ENCODE measurements around the gene DLL4. TPM values are rescaled to one million over a fixed set of nuclear protein-coding genes. Genes with fewer than 3 reads are reported as not detected.

Gene DLL4
- total RNA-seq, 1 donor: 0.09 TPM

DNA sequence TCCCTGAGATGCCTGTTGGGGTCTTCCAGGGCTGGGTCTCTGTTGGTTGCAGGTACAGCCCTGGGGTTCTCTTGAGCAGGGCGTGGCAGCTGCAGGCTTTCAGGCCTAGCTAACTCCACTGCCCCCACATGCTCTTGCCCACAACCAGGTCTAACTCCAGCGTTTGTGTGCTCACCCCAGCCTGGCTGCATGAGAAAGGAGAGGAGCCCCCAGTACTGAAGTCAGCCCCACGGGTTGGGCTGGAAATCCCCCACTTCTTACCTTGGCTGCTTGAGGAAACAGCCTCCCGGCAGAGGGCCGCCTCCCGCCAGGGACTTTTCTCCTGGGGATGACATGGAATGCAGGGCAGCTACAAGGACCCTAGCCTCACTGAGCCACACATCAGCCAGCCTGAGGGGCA, 16.7 kb upstream of the DLL4 start:
- TF ChIP-seq, protein P1, sequence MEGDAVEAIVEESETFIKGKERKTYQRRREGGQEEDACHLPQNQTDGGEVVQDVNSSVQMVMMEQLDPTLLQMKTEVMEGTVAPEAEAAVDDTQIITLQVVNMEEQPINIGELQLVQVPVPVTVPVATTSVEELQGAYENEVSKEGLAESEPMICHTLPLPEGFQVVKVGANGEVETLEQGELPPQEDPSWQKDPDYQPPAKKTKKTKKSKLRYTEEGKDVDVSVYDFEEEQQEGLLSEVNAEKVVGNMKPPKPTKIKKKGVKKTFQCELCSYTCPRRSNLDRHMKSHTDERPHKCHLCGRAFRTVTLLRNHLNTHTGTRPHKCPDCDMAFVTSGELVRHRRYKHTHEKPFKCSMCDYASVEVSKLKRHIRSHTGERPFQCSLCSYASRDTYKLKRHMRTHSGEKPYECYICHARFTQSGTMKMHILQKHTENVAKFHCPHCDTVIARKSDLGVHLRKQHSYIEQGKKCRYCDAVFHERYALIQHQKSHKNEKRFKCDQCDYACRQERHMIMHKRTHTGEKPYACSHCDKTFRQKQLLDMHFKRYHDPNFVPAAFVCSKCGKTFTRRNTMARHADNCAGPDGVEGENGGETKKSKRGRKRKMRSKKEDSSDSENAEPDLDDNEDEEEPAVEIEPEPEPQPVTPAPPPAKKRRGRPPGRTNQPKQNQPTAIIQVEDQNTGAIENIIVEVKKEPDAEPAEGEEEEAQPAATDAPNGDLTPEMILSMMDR (IDR thresholded peaks at IDR 0.05; ENCODE audit: insufficient read depth, low read length): no peak
- DNase-seq (ENCODE audit: low read depth): no peak
- no peak overlapping the region for H3K4me3 ChIP-seq (ENCODE audit: low read depth, low read length)

DNA sequence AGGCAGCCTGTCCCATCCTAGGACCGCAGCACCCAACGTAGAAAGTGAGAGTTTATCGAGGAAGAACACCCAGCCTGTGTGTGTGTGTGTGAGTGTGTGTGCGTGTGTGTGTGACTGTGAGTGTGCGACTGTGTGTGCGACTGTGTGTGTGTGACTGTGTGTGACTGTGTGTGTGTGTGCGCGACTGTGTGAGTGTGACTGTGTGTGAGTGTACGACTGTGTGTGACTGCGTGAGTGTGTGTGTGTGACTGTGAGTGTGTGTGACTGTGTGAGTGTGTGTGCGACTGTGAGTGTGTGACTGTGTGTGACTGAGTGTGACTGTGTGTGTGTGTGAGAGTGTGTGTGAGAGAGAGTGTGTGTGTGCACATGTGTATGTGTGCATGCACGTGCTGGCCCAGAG, 15.1 kb upstream of the DLL4 start:
- H3K4me3 ChIP-seq (ENCODE audit: low read depth, low read length): no peak overlapping the region
- no peak for DNase-seq (ENCODE audit: low read depth)
- TF ChIP-seq, protein P1 (IDR thresholded peaks at IDR 0.05; ENCODE audit: insufficient read depth, low read length): no peak

DNA sequence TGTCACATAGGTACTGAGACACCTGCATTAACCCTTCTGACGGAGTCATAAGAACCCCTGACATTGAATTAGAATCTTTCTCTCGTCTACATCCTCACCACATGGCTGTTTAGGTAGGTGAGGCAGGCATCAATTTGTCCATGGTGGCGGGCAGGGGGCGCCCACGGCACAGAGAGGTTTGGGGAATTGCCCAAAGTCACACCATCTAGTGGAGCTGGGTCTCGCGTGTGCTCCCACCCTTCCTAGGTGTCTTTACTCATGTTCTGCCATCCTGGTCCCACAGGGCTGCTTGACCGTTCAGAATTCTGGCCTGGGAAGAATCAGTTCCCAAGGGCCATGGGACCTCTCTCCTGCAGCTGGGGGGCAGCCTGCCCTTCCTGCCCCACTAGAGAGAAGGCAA, 14.7 kb upstream of the DLL4 start:
- TF ChIP-seq, protein P1 (IDR thresholded peaks at IDR 0.05; ENCODE audit: insufficient read depth, low read length): no peak
- H3K4me3 ChIP-seq (ENCODE audit: low read depth, low read length): no peak overlapping the region
- no peak for DNase-seq (ENCODE audit: low read depth)

DNA sequence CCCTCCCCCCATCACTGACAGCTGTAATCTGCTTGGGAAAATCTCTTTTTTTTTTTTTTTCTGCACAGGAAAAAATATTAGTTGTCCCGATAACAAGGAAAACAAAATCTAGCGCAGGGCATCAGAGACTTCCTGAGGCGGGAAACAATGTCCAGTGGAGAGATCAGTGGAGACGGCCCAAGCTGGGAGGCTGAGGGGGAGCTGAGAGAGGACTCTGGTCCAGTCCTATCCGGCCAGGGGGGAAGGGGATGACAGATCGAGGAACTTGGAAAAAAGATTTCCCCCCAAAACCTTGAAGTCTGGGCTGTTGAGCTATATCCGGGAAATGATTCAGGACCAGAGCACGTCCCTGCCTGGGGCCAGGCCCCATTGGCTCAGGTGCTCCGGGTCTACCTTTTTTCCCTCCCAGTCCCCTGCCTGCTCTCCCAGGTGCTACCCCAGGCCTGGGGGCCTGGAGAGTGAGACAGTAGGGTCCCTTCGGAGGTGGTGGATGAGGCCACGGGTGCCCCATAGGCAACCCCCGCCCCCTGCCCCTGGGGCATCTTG, 14.0 kb upstream of the DLL4 start:
- no peak overlapping the region for H3K4me3 ChIP-seq (ENCODE audit: low read depth, low read length)
- DNase-seq (ENCODE audit: low read depth): no peak
- TF ChIP-seq, protein P1 (IDR thresholded peaks at IDR 0.05; ENCODE audit: insufficient read depth, low read length): no peak

DNA sequence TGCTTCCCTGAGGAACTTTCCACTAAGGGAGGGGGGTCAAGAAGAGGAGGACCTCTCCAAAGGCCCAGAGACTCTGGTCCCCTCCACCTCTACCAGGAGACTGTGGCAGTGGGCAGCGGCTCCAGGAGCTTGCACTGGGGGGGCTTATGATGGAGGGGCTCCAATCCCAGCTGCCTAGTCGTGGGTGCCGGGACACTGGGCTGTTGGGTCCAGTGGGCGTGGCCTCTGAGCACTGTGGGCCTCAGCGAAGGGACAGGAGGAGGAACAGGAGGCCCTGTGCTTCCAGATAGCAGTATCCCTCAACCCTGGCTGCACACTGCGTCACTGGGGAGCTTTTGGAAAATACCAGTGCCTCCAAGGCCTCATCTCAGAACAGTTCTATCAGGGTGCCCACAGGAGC, 13.5 kb upstream of the DLL4 start:
- TF ChIP-seq, protein P1 (IDR thresholded peaks at IDR 0.05; ENCODE audit: insufficient read depth, low read length): no peak
- no peak overlapping the region for H3K4me3 ChIP-seq (ENCODE audit: low read depth, low read length)
- DNase-seq (ENCODE audit: low read depth): no peak

DNA sequence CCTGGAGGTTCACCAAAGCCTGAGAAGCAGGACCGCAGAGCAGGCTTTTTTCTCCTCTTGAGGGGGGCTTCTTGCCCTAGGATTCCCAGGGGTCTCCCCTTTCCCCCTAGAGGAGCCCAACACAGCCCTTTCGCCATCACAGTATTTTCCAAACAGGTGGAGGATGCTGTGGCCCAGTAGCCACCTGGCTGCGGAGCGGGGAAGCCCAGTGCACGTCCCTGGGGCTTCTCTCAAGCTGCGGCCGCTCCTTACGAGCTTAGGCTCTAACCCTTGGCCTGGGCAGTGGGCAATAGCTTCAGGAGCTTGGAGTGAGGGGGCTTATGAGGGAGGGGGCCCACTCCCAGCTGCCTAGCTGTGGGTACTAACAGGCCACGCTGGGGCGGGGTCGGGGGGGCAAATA, 11.6 kb upstream of the DLL4 start:
- DNase-seq (ENCODE audit: low read depth): no peak
- no peak overlapping the region for H3K4me3 ChIP-seq (ENCODE audit: low read depth, low read length)
- TF ChIP-seq, protein P1 (IDR thresholded peaks at IDR 0.05; ENCODE audit: insufficient read depth, low read length): no peak

DNA sequence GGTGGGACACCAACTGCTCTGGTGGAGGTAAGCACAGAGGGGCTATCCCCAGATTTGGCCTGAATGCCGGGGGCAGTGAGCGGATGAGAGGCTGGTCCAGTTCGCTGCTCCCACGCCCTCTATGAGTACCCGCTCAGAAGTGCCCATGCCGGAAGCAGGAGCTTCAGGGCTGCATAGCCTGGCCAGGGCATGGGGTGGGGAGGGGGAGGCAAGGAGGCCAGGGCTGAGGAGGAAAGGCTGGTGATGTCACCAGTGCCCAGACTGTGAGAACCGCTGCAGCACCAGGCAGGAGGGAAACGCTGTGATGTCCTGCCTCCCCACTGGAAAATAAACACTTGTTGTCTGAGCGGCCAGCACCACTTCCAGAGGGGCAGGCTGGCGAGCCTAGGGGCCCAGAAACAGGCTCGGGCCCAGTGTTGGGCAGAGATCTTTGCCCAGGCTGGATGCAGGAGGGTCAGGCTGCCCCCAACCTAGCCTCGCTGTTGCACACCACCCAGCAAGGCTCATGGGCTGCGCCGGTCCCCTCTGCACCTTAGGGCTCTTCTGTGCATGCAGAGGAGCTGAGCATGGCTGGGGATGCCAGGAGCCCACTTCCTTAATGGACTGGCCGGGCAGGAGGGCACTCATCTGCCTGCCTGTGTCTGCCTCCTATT, 10.9 kb upstream of the DLL4 start:
- TF ChIP-seq, protein P1 (IDR thresholded peaks at IDR 0.05; ENCODE audit: insufficient read depth, low read length): no peak
- DNase-seq (ENCODE audit: low read depth): no peak
- no peak overlapping the region for H3K4me3 ChIP-seq (ENCODE audit: low read depth, low read length)
